Glomerular endothelial cell (primary cell): ENCODE data around the gene ELL. TPM values are rescaled to one million over a fixed set of nuclear protein-coding genes. Genes with fewer than 3 reads are reported as not detected.

ENCODE experiments used
- DNase-seq: peaks from one replicate; pipeline ENCODE4 v3.0.0-alpha.2; 2011; ENCODE audit warnings: low read depth, low spot score; ENCODE audit errors: extremely low read depth
- total RNA-seq: library from RNA; depleted of rRNA; stranded (reverse); fragments of >200 nt; gene quantifications from 2 replicates; pipeline ENCODE4 v1.2.3, GENCODE V29; 2015

The ELL gene
- total RNA-seq, 1 donor from 2014 or later = 18.3 TPM

DNA sequence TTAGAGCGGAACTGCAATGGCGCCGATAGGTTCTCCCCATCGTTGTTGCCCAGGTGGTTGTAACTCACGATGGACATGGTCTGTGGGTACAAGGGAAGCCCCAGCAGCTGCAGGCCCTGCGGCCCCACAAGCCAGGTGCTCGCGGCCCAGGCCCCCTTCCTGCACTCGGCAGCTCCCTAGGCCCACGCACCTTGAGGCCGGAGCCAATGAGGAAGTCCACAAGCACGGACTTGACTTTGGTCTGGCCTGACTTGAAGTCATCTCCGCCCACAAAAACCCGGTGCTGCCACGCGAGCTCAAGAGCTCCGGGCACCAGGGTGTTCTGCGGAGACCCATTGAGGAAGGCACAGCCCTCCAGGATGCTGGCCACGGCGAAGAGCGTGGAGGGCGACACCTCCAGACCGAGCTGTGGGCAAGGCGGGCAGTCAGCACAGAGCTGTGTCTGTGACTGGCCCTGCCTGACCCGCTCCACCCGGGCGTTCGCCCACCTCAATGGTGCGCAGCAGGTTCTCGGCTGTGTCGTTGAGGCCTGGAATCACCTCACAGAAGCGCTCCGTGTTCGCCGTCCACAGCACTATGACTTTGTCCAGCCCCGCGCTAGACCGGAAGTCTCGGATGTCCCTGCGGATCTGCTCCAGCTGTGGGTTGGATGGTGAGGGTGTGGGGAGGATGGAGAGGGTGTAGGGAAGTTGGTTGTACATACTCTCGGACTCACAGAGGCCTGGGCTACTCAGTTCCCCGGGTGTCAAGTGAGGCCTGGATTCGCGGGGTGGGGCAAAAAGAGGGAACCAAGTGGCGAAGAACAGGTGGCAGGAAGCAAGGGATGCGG, 85.8 kb downstream of the ELL start:
- DNase-seq = no peak

DNA sequence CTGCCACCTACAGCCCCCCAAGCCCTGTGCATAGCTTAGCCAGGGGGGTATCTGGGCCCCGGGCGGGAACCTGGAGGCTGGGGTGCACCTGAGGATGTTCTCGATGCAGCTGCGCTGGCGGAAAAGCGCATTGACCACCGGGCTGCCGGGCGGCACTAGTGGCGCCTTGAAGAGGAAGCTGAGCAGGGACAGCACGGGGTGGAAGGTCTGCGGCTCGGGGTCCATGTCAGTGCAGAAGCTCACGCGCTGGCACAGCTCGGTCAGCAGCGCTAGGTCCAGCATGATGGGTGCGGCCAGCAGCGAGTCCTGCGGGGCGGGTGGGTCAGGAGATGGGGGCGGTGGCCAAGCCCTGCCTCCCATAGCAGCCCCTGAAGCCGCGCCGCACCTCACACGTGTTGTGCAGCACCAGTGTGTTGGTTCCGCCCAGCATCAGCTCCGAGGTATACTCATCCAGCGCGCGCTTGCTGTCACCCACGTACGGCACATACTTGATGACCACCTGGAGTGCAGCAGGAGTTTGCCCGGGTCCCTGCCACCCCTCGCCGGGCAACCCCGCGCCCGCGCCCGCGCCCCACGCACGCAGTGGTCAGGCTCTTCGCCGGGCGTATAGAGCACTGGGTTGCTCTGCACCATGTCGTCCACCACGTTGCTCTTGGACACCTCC, 86.6 kb downstream of the ELL start:
- DNase-seq = no peak

DNA sequence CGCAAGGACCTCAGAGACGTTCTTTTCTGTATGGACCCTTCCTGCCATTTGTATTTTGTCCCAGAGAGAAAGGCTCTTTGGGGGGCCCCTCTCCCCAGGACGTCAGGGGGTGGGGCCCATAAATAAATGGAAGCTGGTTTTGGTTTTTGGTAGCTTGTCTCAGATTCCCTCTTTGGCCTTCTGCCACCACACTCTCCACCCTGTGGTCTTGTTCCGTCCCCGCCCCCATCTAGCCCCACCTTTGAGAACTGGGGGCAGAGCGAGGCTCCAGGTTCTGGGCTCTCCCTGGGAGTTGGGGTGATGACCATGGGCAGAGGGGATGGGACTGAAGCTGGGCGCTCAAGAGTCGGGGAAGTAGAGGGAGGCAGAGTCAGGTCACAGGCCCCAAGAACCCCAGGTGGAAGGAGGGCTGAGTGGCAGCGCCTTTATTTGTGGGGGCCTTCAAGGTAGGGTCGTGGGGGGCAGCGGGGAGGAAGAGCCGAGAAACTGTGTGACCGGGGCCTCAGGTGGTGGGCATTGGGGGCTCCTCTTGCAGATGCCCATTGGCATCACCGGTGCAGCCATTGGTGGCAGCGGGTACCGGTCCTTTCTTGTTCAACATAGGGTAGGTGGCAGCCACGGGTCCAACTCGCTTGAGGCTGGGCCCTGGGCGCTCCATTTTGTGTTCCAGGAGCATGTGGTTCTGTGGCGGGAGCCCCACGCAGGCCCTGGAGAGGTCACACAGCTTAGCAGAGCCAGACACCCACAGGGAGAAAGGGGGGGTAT, 87.3 kb downstream of the ELL start:
- no peak for DNase-seq

DNA sequence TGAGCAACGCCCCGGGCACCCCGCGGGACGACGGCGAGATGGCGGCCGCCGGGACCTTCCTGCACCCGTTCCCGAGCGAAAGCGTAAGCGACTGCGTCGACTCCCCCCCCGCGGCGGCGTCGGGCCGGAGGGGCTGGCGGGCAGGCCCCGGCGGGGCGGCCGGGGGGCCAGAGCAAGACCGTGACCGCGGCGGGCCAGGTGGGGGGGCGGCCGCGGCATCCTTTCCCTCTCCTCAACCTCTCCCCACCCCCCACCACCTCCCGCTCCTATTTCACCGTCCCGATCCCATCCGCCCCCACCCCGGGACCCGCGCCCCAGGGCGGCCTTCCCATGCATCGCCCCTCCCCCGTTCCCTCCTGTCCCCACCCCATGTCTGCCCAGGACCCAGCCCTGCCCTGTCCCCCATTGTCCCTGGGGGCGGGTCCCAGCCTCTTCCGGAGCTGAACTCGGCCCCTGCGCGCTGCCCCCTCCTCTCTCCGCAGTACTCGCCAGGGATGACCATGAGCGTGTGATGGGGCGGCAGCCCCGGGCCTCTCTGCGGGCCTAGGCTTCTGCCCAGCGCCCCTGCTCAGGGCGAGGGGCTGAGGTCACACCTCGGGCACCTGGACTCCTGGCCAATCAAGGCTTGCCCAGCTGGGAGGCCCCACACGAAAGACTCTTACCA, 88.0 kb downstream of the ELL start:
- DNase-seq = no peak

DNA sequence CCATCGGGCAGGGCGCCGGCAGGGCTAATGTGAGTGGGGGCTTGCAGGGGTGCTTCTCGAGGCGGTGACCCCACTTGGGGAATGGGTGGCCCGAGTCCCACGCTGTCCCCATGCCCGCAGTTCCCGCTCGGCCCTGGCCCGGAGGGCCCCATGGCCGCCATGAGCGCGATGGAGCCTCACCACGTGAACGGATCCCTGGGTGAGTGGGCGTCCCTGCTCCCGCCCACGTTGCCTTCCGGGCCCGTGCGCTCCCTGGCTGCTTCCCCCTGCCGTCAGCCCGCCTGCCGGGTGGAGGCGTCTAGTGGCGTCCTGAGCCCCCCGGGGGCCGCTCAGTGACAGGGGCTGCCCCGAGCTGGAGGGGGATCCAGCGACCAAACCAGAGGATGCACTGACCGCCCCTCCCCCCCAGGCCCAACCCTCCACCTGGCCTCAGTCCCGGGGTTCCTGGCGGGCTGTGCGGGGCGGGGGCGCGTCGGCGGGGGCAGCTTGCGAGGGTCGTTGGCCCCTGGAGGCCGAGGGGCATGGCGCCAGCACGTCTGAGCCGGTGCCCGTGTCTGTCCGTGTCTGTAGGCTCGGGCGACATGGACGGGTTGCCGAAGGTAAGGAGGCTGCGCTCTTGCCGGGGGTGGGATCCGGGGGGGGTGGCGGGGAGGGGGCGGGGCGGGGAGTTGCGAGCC, 88.7 kb downstream of the ELL start:
- DNase-seq = no peak

DNA sequence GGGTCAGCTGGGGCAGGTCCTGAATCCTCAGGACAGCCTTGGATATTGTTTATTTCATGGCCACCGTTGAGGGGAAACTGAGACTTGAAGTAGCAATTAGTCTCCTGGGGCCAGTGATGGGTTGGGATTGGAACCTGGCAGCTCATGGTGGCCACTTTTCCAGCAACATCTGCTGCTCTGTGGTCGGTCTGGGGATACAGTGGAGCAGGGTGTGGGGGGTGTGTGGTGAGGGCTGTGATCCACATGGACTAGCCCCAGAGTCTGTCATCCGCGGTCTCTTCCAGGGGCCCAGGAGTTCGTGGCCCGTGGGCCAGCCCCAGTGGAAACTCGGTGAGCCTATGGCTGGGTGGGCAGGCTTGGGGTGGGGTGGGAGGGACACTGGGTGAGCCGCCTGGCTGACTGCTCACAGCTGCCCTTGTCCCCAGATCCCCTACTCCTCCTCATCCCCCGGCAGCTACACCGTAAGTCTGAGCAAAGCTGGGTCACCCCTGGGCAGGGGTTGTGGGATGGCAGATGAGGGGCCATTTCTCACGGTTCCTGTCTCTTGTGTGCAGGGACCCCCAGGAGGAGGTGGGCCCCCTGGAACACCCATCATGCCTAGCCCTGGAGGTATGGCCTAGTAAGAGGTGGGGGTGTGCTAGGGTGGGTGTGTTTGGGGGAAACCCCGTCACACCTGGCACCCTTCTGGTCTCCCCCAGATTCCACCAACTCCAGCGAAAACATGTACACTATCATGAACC, 89.4 kb downstream of the ELL start:
- no peak for DNase-seq

DNA sequence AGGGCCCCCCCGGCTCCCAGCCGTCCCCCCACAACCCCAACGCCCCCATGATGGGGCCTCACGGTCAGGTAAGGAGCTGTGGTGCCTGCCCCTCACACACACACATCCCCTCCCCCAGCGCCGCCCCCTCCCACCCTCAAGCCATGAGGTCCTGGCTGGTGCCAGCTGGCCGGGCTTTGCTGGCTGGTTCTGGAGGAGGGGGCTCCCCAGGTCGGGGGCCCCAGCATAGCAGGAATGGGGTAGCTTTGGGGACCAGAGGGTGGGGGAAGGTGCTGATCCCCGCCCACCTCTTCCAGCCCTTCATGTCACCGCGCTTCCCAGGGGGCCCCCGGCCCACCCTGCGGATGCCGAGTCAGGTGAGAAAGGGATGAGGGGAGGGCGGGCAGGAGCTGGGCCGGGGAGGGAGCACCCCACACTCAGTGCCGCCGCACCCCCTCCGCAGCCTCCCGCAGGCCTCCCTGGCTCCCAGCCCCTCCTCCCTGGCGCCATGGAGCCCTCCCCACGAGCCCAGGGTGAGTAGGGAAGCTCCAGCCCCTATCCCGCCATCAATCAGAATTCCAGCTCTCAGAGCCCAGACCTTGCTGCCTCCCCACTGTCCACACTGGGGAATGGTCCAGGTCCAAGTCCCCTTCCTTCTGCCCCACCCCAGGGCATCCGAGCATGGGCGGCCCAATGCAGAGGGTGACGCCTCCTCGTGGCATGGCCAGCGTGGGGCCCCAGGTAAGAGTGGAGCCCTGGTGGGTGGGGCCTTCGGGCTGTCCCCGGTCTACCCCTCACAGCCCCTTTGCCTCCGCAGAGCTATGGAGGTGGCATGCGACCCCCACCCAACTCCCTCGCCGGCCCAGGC, 90.3 kb downstream of the ELL start:
- DNase-seq = no peak

DNA sequence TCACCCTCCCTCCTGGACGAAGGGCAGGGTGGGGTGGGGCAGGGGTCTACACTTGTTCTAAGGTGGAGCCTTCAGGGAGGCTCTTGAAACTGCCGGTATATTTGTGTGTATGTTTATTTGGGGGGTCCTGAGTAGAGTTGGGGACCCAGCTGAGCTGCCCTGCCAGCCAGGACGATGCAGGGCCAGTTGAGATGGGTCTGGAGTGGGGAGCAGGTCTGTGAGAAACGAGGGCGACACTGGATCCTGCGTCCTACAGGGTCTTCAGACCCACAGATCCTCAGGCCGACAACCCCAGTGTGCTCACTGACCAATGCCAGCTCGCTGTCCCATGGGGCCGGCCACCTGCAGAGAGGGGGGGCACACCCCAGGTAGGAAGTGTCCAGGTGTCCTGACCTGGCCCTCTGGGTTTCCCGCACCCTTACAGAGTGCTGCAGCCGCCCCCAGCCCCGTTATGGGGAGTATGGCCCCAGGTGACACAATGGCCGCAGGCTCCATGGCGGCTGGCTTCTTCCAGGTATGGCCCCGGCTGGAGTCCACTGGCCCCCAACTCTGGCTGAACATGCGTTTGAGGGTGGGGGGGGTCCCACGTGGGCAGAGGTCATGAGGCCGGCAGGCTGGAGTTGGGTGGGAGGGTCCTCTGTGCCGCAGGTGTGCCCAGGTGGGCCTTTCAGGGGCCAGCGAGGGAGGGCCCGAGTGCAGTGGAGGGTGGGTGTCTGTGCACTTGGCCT, 91.3 kb downstream of the ELL start:
- no peak for DNase-seq

DNA sequence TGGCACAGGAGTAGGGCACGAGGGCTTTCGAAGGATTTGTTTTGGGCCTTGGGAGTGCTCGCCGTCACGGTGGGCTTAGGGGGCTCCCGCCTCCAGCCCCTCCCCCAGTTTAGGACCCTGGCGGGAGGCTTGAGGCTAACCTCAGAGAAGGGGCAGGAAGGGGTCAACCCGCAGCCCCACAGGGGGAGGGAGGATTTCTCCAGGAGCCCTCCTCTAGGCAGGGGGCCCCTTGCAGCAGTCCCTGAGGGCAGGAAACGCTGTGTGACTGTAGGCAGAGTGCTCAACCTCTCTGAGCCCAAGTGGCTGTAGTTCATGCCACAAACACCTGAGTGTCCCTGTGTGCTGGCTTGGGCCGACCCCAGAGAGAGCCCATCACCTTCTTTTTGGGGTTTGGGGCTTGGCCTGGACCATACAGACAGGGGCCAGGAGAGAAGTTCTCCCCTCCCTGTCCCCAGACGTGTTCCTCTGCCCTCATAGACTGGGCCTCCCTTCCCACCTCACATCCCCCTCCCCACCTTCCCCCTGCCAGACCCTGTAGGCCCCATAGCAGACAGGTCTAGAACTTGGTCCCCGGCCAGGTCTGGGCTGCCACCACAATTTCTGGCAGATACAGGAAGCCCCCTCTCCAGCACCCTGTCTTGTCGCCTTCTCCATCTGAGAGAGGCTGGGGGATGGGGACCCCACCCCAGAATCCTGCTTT, 92.0 kb downstream of the ELL start:
- no peak for DNase-seq

DNA sequence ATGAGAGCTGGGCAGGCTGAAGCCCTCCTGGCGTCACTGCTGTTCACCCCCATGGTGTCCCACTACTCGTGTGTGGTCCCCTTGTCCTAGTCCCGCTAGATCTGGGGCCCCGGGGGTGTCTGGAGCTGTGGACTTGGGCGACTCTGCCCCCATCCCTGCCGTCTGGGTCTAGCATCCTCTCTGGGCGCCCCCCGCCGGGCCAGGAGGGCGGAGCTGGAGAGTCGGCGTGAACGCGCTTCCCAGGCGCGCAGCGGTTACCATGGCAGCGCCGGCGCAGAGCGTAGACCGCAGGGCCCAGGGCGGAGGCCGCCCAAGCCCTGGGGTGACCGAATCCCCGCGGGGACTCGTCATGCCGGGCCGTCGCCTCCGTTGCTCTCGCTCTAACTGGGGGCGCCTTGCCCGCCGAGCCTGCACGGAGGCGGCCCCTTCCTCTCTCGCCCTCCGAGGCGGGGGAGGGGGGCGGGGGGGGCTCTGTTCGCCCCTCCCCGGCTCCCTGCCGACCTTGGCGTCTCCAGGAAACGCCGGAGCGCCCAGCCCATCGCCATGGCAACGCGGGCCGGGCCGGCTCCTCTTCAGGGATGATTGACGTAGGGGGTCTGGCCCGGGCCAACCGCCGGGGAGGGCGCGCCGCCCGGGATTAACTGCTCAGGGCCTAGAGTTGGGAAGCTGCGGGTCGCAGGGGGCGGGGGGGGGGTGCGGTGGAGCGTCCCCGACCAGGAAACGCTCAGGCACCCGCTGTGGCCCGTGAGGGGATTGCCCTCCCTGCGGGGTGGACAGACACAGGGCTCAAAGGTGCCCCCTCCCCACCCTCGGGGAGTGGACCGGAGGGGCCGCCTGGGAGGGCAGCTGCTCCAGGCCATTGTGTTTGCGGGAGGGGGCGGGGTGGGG, 92.8 kb downstream of the ELL start:
- DNase-seq = no peak

DNA sequence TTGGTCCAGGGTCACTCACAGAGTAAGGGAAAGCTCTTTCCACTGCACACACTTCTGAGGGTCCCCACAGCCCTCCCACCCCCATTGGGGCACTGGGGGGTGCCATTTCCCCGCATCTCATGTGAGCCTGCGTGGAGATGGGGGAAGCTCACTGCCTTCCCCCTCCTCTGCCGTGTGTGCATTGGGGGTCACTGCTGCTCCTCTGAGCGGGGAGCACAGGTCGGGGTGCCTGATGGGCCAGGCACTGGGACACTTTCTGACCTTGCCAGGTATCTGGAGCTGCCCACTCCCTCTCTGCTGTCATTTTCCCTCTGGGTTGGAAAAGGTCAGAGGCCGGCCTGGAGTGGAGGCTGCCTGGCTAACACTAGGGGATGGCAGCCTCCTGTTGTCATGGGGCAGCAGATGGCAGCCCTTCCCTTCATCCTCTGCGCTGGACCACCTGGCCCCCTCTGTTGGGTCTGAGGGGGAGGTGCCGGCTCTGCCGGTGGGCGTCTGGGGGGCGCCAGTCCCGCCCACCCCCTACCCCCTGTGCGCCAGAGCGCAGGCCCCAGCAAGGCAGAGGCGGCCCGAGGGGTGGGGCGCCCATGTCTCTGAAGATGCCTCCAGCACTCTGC, 93.6 kb downstream of the ELL start:
- DNase-seq = no peak

DNA sequence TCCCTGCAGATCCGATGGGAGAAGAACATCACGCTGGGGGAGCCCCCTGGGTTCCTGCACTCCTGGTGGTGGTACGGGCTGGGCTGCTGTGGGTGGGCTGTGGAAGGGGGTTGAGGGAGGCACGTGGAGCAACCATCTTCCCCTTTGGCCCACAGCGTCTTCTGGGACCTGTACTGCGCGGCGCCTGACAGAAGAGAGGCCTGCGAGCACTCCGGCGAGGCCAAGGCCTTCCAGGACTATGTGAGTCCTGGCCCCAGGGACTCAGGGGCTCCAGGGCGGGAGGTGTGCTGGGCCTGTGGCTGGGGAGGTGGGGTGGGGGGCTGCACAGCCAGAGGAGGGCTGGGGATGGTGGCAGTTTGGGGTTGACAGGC, 94.1 kb downstream of the ELL start:
- no peak for DNase-seq

DNA sequence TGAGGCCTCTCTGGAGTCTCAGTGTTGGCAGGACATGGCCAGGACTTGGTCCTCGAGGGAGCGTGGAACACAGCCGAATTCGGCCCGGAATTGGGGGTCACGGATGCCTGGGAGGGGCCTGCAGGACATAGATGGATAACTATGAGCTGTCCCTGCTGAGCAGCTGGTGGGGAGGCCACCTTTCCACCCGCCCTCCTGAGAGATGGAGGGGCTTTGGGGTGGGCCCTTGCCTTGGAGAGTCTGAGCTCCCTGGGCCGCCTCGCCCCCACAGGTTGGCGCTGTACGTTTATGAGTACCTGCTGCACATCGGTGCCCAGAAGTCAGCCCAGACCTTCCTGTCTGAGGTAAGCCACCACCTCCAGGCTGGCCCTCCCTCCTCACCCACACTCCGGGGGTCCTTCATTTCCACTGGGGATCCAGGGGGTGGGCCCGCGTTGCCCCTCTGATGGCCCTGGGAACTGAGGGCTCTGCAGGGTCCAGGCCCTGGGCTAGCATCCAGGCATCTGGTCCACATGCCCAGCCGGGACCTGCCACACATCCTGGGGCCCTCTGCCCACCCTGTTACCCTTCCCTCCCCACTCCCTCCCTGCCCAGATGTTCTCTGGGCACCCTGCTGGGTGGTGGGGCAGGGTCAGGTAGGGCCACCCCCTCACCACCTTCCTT, 94.7 kb downstream of the ELL start:
- DNase-seq = no peak

DNA sequence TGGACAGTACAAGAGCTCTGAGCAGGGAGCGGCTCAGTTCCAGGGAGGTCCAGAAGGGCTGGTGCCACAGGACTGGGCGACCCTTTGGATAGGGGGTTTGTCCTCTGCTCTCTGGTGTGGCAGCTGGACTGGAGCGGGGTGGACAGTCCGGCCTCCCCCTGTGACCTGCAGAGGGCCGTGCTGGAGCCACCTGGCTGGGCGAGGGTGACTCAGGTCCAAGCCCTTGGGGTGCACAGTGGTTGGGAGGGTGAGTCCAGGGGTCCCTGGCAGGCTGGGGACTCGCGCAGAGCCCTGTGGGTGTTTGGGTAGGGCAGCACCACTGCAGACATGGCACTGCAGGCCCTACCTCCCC, 95.5 kb downstream of the ELL start:
- DNase-seq = no peak

DNA sequence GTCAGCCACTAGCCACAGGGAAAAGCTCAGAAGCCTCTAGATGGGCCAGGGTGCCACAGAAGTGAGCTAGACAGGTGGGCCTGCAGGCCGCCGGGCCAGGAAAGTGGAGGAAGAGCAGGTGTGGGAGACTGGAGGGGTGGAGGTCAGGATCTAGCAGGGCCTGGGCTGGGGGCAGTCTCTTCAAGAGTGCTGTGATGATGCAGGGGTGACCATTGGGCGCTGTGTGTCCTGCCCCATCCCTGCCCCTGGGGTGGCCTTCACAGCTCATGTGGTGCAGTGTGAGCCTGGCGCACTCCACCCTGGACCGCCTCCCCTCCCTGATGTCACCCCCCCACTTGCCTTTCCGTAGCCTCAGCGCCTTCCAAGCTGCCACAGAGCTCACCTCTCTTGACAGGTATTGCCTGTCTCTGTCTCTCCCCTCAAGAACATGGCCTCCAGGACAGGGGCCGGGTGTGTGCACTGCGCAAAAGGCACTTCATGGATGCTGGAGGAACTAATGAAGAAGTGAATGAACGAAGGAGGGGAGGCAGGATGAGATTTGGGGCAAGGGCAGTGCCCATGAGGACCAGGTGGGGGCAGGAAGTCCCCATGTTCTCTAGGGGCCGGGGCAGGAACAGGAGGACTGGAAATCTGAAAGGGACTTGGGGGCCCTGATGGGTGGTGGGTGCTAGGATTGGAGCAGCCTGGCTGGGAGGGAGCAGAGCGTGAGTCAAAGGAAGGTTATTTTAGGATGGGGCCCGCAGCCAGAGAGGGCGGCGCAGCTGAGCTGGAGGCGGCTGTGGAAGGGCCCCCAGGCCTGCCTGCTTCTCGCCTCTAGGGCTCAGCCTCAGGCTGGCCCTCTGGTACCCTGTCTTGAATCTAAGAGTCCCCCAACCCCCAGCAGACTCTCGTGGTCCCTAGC, 96.1 kb downstream of the ELL start:
- no peak for DNase-seq
